ENCODE data around the gene CLEC16A. TPM values are rescaled to one million over a fixed set of nuclear protein-coding genes. Genes with fewer than 3 reads are reported as not detected.

CLEC16A gene
- total RNA-seq, 2 donors from 2014 or later, result 46.6 to 47.6 TPM

- TF ChIP-seq CTCF (IDR thresholded peaks at IDR 0.05), result no peak
- Histone ChIP-seq H3K9me3 (no peaks in the 10 kb centered on the region), H3K27ac (no peak overlapping the region), H3K4me3 (no peak overlapping the region), H3K27me3 (replicated peaks; ENCODE audit: insufficient read depth) (no peaks in the 10 kb centered on the region), H3K4me1 (ENCODE audit: control insufficient read depth in 1 of 2, low read depth in 2 of 2) (peaks cover 5 to 9% of the 10 kb centered on the region in 2 donors), H3K36me3 (no peaks in the 10 kb centered on the region)
- DNase-seq (ENCODE audit: low spot score) (no peak), ATAC-seq (ENCODE audit: insufficient number of reproducible peaks, low FRiP score, low read depth) (no peak)
These were observed 40.1 kb downstream of the CLEC16A start for GRCh38 chr16:10984509-10984908.

- ATAC-seq (ENCODE audit: insufficient number of reproducible peaks, low FRiP score, low read depth) (no peak), DNase-seq (ENCODE audit: low spot score) (no peak)
- H3K4me1 ChIP-seq (ENCODE audit: control insufficient read depth in 1 of 2, low read depth in 2 of 2), result peaks cover 0 to 7% of the 10 kb centered on the region in 2 donors
- H3K27ac ChIP-seq, result no peak overlapping the region
- H3K36me3 ChIP-seq, result no peaks in the 10 kb centered on the region
- no peaks in the 10 kb centered on the region for H3K9me3 ChIP-seq
- no peaks in the 10 kb centered on the region for H3K27me3 ChIP-seq (replicated peaks; ENCODE audit: insufficient read depth)
- TF ChIP-seq CTCF (IDR thresholded peaks at IDR 0.05), result no peak
- no peak overlapping the region for H3K4me3 ChIP-seq
These were observed 43.2 kb downstream of the CLEC16A start for GRCh38 chr16:10987361-10988163.

GRCh38 chr16:10988164-10988803 is 43.9 kb downstream of the CLEC16A start:
- no peak for TF ChIP-seq CTCF (IDR thresholded peaks at IDR 0.05)
- ATAC-seq (ENCODE audit: insufficient number of reproducible peaks, low FRiP score, low read depth), result no peak

GRCh38 chr16:10988879-10989278 is 44.5 kb downstream of the CLEC16A start:
- H3K36me3 ChIP-seq, result no peaks in the 10 kb centered on the region
- DNase-seq (ENCODE audit: low spot score) (no peak), ATAC-seq (ENCODE audit: insufficient number of reproducible peaks, low FRiP score, low read depth) (no peak)
- H3K27me3 ChIP-seq (replicated peaks; ENCODE audit: insufficient read depth), result no peaks in the 10 kb centered on the region
- no peak for TF ChIP-seq CTCF (IDR thresholded peaks at IDR 0.05)
- H3K27ac ChIP-seq, result no peak overlapping the region
- no peak overlapping the region for H3K4me3 ChIP-seq
- H3K4me1 ChIP-seq (ENCODE audit: control insufficient read depth in 1 of 2, low read depth in 2 of 2), result peaks cover 0 to 7% of the 10 kb centered on the region in 2 donors
- no peaks in the 10 kb centered on the region for H3K9me3 ChIP-seq

More at GRCh38 chr16:10988164-10988803, 43.9 kb downstream of the CLEC16A start:
- H3K4me1 ChIP-seq (ENCODE audit: control insufficient read depth in 1 of 2, low read depth in 2 of 2), result peaks cover 0 to 7% of the 10 kb centered on the region in 2 donors
- no peak overlapping the region for H3K4me3 ChIP-seq
- no peak overlapping the region for H3K27ac ChIP-seq
- no peaks in the 10 kb centered on the region for H3K9me3 ChIP-seq
- DNase-seq (ENCODE audit: low spot score), result no peak
- no peaks in the 10 kb centered on the region for H3K36me3 ChIP-seq
- H3K27me3 ChIP-seq (replicated peaks; ENCODE audit: insufficient read depth), result no peaks in the 10 kb centered on the region

GRCh38 chr16:10989559-10989958 is 45.2 kb downstream of the CLEC16A start:
- Histone ChIP-seq H3K27ac (no peak overlapping the region), H3K36me3 (no peaks in the 10 kb centered on the region), H3K27me3 (replicated peaks; ENCODE audit: insufficient read depth) (no peaks in the 10 kb centered on the region), H3K4me3 (no peak overlapping the region), H3K4me1 (ENCODE audit: control insufficient read depth in 1 of 2, low read depth in 2 of 2) (peaks cover 0 to 7% of the 10 kb centered on the region in 2 donors), H3K9me3 (no peaks in the 10 kb centered on the region)
- DNase-seq (ENCODE audit: low spot score), result no peak
- ATAC-seq (ENCODE audit: insufficient number of reproducible peaks, low FRiP score, low read depth), result no peak
- no peak for TF ChIP-seq CTCF (IDR thresholded peaks at IDR 0.05)
